GM12878 (cell line): Measurements from ENCODE around the gene ZNF230. TPM values are rescaled to one million over a fixed set of nuclear protein-coding genes. Genes with fewer than 3 reads are reported as not detected.

Experiments used
- CHD2 ChIP-seq: IDR thresholded peaks from 2 replicates; pipeline ENCODE4 v1.6.1; 2011; ENCODE audit warnings: low read depth, low read length, improper control_type of control experiment, borderline replicate concordance
- CREB1 ChIP-seq: IDR thresholded peaks from 2 replicates; pipeline ENCODE4 v1.6.1; 2012; ENCODE audit warnings: low read depth, mild to moderate bottlenecking, inconsistent platforms
- CREM ChIP-seq: IDR thresholded peaks from 2 replicates; pipeline ENCODE4 v1.6.1; 2014; ENCODE audit warnings: antibody characterized with exemption, low read depth
- E2F4 ChIP-seq: IDR thresholded peaks from 2 replicates; pipeline ENCODE4 v1.6.1; 2012; ENCODE audit warnings: low read depth, low read length, improper control_type of control experiment
- EED ChIP-seq: sonication (generic); IDR thresholded peaks from 2 replicates; pipeline ENCODE4 v1.6.1; 2016; ENCODE audit warnings: antibody characterized with exemption, low read depth
- EP300 ChIP-seq, 2 experiments: fragments of 150-350 bp in 1 of 2; IDR thresholded peaks; 2 replicates each; pipeline ENCODE4 v1.6.1; 2011 to 2012; ENCODE audit warnings: low read depth in 2 of 2, low read length in 2 of 2, borderline replicate concordance in 1 of 2, improper control_type of control experiment in 1 of 2, inconsistent platforms in 1 of 2; ENCODE audit not compliant: control insufficient read depth in 1 of 2
- HCFC1 ChIP-seq: fragments of 150-350 bp; IDR thresholded peaks from 2 replicates; pipeline ENCODE4 v1.6.1; 2014; ENCODE audit warnings: low read length
- KDM1A ChIP-seq: fragments of 200-600 bp; sonication (generic); IDR thresholded peaks from 2 replicates; pipeline ENCODE4 v1.6.1; 2016; ENCODE audit warnings: borderline replicate concordance
- MTA2 ChIP-seq: fragments of 450-650 bp; IDR thresholded peaks from 2 replicates; pipeline ENCODE4 v1.6.1; 2016; ENCODE audit warnings: low read depth, mild to moderate bottlenecking, moderate library complexity
- RELA ChIP-seq: fragments of 450-650 bp; IDR thresholded peaks from 2 replicates; pipeline ENCODE4 v1.8.0; 2014; ENCODE audit warnings: borderline replicate concordance; ENCODE audit not compliant: partially characterized antibody
- RUNX3 ChIP-seq: IDR thresholded peaks from 2 replicates; pipeline ENCODE4 v1.6.1; 2012; ENCODE audit warnings: low read length, inconsistent platforms
- SIN3A ChIP-seq: IDR thresholded peaks from 2 replicates; pipeline ENCODE4 v1.6.1; 2012; ENCODE audit warnings: low read depth, low read length, improper control_type of control experiment
- SMAD5 ChIP-seq: IDR thresholded peaks from 2 replicates; pipeline ENCODE4 v1.6.1; 2016; ENCODE audit warnings: antibody characterized with exemption, low read depth
- SPI1 ChIP-seq: IDR thresholded peaks from 2 replicates; pipeline ENCODE4 v1.6.1; 2011; ENCODE audit warnings: low read depth, mild to moderate bottlenecking, low read length, moderate library complexity, borderline replicate concordance; ENCODE audit not compliant: insufficient read depth
- STAT3 ChIP-seq: IDR thresholded peaks from 2 replicates; pipeline ENCODE4 v1.6.1; 2011; ENCODE audit warnings: low read depth, low read length, improper control_type of control experiment
- TARDBP ChIP-seq: IDR thresholded peaks from 2 replicates; pipeline ENCODE4 v1.6.1; 2016; ENCODE audit warnings: borderline replicate concordance
- YY1 ChIP-seq: IDR thresholded peaks from 2 replicates; pipeline ENCODE4 v1.6.1; 2011; ENCODE audit warnings: low read depth, mild to moderate bottlenecking, low read length
- ZBTB40 ChIP-seq: fragments of 450-650 bp; IDR thresholded peaks from 2 replicates; pipeline ENCODE4 v1.6.1; 2016; ENCODE audit warnings: mild to moderate bottlenecking, moderate library complexity, borderline replicate concordance
- ZSCAN29 ChIP-seq: fragments of 450-650 bp; IDR thresholded peaks from 2 replicates; pipeline ENCODE4 v1.6.1; 2017; ENCODE audit warnings: mild to moderate bottlenecking, moderate library complexity
- polyA plus RNA-seq, 11 experiments: library from polyadenylated mRNA; depleted of rRNA in 4 of 11; unstranded in 6 of 11; stranded (reverse) in 5 of 11; fragments of >200 nt; fragmentation: Nextera tagmentation in 4 of 11; fragmentation: Illumina TruSeq in 1 of 11; extraction: Ambion mirVana in 4 of 11; extraction: Trizol in 1 of 11; gene quantifications; 1 replicate in 1 of 11; 2 replicates in 10 of 11; pipeline versions ENCODE4 v1.2.1 to v1.2.3, GENCODE V29; 2011 to 2016; ENCODE audit warnings: inconsistent platforms in 2 of 11, missing spikeins in 2 of 11, low read depth in 1 of 11
- total RNA-seq, 4 experiments: library from RNA; depleted of rRNA in 3 of 4; stranded (reverse); fragments of >200 nt in 3 of 4; fragmentation: Illumina TruSeq in 1 of 4; extraction: Trizol in 1 of 4; gene quantifications; 2 replicates each; pipeline versions ENCODE4 v1.2.1 to v1.2.3, GENCODE V29; 2013 to 2021
- TF ChIP-seq, protein P1 (sequence below): IDR thresholded peaks from 2 replicates; pipeline ENCODE4 v1.6.1; 2012; ENCODE audit warnings: low read depth, low read length, improper control_type of control experiment

Gene ZNF230
- total and polyA plus RNA-seq, 10 of the 15 experiments (the other 5 are each of a cell fraction or from before 2014, with no cell fraction given), result 1.8 to 9.1 (median 3.5) TPM

DNA sequence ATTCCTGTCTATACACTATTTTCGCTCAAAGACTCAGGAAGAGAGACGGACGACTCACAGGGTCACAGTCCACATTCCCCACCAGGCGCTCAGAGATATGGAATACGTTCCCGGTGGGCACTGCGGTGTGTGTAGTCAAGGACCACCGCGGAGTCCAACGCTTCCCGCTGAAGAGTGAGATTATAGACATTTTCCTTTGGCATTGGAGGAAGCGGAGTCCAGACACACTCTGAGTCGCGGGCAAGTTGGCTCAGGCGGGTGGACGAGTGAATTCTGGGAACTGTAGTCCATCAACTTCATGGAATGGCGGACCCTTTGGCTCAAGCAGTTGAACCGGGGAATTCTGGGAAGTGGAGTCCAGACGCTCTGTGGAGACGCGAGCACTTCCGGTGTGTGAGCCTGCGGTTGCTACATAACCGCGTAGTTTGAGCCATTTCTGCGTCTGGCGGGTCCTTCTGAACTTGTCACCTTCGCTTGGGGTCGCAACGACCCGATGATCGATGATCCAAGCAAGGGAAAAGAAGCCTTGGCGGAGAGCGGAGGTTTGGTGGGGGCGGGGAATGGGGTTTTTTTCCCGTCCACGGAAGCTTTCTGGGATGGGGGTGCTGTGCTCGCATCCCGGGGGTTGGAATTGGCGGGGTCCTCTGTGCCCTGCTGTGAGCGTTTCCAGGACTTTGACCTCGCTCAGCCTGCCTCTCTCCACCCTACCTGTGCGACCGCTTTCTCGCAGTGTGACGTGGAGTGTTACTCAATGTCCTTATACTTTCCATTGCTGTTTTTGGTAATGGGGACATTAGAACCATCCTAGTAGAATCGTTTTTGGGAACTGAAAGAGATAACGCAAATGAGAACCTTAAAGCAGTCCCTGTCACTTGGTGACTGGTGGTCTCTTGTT lies at the start of gene ZNF230 (continued):
- TF ChIP-seq STAT3, result peak; percentile 15; the same call in 1 of the 2 replicates
- TF ChIP-seq HCFC1, result peak; percentile 98
- TF ChIP-seq SMAD5, result 0 out of 2 replicates have a peak, but pooled peaks have one; percentile 52
- TF ChIP-seq SIN3A, result peak; percentile 64; the same call in 1 of the 2 replicates
- peak in 1 of 2 experiments; percentile 23; a peak in 1 of 4 replicates for TF ChIP-seq EP300 (IDR thresholded peaks at IDR 0.05; ENCODE audit: borderline replicate concordance in 1 of 2, control insufficient read depth in 1 of 2, low read depth in 2 of 2, low read length in 2 of 2)
- peak; percentile 79 for TF ChIP-seq CHD2
- TF ChIP-seq CREM, result peak; percentile 90
- TF ChIP-seq, protein P1, sequence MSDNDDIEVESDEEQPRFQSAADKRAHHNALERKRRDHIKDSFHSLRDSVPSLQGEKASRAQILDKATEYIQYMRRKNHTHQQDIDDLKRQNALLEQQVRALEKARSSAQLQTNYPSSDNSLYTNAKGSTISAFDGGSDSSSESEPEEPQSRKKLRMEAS, result peak; percentile 60; the same call in 1 of the 2 replicates
- no peak for TF ChIP-seq KDM1A
- TF ChIP-seq RELA, result peak; percentile 23
- TF ChIP-seq E2F4, result peak; percentile 64
- TF ChIP-seq EED, result peak; percentile 55
- TF ChIP-seq TARDBP, result peak; percentile 86; the same call in 1 of the 2 replicates
- peak; percentile 43; the same call in 1 of the 2 replicates for TF ChIP-seq MTA2
- peak; percentile 87 for TF ChIP-seq CREB1
- TF ChIP-seq YY1, result peak; percentile 98
- TF ChIP-seq ZSCAN29, result peak; percentile 73; the same call in 1 of the 2 replicates
- TF ChIP-seq ZBTB40, result peak; percentile 89
- peak; percentile 68; the same call in 1 of the 2 replicates for TF ChIP-seq SPI1
- TF ChIP-seq RUNX3, result peak; percentile 95
